ENCODE data around the gene FANCE. TPM values are rescaled to one million over a fixed set of nuclear protein-coding genes. Genes with fewer than 3 reads are reported as not detected.

The FANCE gene
- total RNA-seq, 3 donors from 2014 or later: 9.7 to 12.6 (median 10.8) TPM

DNA sequence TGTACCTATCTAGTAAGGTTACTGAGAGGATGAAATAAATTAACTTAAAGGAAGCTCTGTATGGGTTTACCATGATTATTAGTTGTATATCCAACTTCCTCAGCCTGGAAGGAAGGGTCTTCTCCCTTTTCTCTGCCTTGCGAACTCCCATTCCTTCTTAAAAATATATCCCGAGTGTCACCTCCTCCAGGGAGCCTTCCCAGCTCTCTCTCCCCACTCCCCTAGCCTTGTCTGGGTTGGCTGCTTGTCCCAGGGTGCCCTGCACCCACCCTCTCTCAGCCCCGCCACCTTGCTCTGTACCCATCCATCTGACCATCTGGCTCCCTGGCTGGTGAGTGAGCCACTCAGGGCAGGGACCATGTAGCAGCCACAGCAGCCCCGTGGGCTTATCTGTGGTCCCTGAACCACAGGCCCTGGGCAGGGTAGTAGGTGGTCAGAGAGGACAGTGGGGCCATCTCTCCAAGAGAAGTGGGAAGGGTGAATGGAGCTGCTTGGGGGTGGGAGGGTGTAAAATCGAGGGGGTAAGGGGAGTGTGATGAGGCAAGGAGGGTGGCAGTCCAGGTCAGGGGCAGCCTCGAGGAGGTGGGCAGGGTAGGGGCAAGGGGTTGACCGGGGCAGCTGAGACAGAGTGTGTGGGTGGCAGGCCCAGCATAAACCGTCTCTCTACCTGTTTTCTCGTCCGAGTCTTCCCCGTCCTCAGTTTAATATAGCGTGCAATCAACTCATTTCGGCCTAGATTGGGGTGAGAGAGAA, 31.9 kb downstream of the FANCE start:
- Histone ChIP-seq H3K27ac (peak overlapping the region; percentile 34 to 98), H3K9me3 (no peaks in the 10 kb centered on the region), H3K27me3 (no peaks in the 10 kb centered on the region), H3K4me1 (peaks cover 16 to 19% of the 10 kb centered on the region in 2 donors), H3K4me3 (no peak overlapping the region), H3K36me3 (no peaks in the 10 kb centered on the region)
- TF ChIP-seq POLR2AphosphoS5 (IDR thresholded peaks at IDR 0.05): no peak
- TF ChIP-seq, protein P1, sequence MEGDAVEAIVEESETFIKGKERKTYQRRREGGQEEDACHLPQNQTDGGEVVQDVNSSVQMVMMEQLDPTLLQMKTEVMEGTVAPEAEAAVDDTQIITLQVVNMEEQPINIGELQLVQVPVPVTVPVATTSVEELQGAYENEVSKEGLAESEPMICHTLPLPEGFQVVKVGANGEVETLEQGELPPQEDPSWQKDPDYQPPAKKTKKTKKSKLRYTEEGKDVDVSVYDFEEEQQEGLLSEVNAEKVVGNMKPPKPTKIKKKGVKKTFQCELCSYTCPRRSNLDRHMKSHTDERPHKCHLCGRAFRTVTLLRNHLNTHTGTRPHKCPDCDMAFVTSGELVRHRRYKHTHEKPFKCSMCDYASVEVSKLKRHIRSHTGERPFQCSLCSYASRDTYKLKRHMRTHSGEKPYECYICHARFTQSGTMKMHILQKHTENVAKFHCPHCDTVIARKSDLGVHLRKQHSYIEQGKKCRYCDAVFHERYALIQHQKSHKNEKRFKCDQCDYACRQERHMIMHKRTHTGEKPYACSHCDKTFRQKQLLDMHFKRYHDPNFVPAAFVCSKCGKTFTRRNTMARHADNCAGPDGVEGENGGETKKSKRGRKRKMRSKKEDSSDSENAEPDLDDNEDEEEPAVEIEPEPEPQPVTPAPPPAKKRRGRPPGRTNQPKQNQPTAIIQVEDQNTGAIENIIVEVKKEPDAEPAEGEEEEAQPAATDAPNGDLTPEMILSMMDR (IDR thresholded peaks at IDR 0.05): no peak
- TF ChIP-seq POLR2A (IDR thresholded peaks at IDR 0.05): no peak
- no peak for DNase-seq (ENCODE audit: low spot score in 2 of 2)
- intact Hi-C loops (cut with DNase I; ENCODE audit: low total_unique reads): no loop called here

DNA sequence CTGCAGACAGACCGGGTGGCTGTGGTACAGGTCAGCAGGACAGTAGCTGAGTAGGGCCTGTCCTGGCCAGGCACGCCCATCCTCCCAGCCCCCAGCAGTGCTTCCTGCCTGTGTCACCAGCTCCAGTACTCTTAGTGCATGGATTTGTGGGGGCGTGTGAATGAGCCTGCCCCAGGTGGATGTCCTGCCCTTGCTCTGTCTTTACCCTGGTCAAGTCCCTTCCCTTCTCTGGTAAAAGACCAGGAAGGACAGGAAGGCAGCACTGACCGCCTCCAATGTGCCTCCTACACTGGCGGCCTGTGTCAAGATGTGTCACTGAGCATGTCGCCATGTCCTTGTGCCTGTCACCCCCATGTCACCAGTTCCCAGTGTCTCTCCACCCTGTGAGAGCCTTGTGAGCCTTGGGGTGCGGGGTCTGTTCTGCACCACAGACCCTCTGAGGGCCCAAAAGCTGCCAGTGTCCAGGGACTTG, 32.8 kb downstream of the FANCE start:
- no peak for DNase-seq (ENCODE audit: low spot score in 2 of 2)

GRCh38 chr6:35485402-35485877, 33.3 kb downstream of the FANCE start:
- TF ChIP-seq POLR2A (IDR thresholded peaks at IDR 0.05) (peak; percentile 33), POLR2AphosphoS5 (IDR thresholded peaks at IDR 0.05) (no peak)
- H3K4me1 ChIP-seq: peaks cover 16 to 22% of the 10 kb centered on the region in 2 donors
- no peaks in the 10 kb centered on the region for H3K9me3 ChIP-seq
- intact Hi-C loops (cut with DNase I; ENCODE audit: low total_unique reads): no loop called here
- peak in 1 of 2 donors; percentile 65 for DNase-seq (ENCODE audit: low spot score in 2 of 2)
- no peaks in the 10 kb centered on the region for H3K27me3 ChIP-seq
- H3K36me3 ChIP-seq: no peaks in the 10 kb centered on the region
- H3K27ac ChIP-seq: peak overlapping the region; percentile 97 to 98
- H3K4me3 ChIP-seq: peak overlapping the region; percentile 7 to 63 (median 39)

More for the DNA sequence above, 32.8 kb downstream of the FANCE start:
- Histone ChIP-seq H3K9me3 (no peaks in the 10 kb centered on the region), H3K4me1 (peaks cover 16 to 19% of the 10 kb centered on the region in 2 donors), H3K27ac (peak overlapping the region; percentile 97 to 98), H3K27me3 (no peaks in the 10 kb centered on the region), H3K4me3 (peak overlapping the region in 1 of 3 donors; percentile 63), H3K36me3 (no peaks in the 10 kb centered on the region)
- TF ChIP-seq POLR2A (IDR thresholded peaks at IDR 0.05): no peak
- no peak for TF ChIP-seq POLR2AphosphoS5 (IDR thresholded peaks at IDR 0.05)
- TF ChIP-seq, protein P1 (IDR thresholded peaks at IDR 0.05): no peak
- intact Hi-C loops (cut with DNase I; ENCODE audit: low total_unique reads): no loop called here

DNA sequence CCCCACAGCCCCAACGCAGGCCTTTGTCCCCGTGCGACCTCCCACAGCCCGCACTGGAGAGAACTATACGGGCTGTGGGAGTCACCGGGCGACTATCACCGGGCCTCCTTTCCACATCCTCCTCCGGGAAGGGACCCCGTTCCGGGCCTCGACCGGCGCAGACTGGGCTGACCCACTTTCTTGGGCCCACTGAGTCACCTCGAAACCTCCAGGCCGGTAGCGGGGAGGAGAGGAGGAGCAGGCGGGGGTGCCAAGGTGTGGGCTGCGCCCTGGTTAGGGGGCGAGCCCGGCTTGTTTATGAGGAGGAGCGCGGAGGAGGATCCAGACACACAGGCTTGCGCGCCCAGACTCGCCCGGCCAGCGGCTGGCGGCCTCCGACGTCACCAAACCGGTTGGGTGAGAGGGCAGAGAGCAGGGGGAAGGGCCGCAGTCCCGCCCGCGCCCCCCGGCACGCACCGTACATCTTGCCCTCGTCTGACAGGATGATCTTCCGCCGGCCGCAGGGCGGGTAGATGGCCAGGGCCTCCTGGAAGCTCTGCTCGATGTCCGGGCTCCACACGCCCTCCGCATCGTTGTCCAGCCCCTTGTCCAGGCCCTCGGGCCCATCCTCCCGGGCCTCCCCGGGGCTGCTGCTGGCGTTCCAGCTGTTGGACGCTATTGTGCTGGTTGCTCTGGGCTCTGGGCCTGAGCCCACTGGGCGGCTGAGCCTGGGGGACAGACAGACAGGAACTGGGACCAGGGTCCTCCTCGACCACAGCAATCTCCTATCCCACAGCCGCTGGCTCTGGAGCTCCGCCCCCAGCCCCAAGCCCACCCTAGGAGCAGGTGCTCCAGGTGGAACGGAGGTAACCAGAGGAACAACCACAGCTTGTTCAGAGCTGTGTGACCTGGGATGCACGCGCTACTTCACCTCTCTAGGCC, 34.1 kb downstream of the FANCE start:
- Histone ChIP-seq H3K4me1 (peaks cover 17 to 26% of the 10 kb centered on the region in 2 donors), H3K4me3 (peak overlapping the region; percentile 7 to 63 (median 39)), H3K27me3 (no peaks in the 10 kb centered on the region), H3K36me3 (no peaks in the 10 kb centered on the region), H3K27ac (peak overlapping the region; percentile 97 to 98), H3K9me3 (no peaks in the 10 kb centered on the region)
- intact Hi-C loops (cut with DNase I; ENCODE audit: low total_unique reads): no loop called here
- TF ChIP-seq POLR2AphosphoS5 (IDR thresholded peaks at IDR 0.05) (peak; percentile 50 to 90 (median 57)), POLR2A (IDR thresholded peaks at IDR 0.05) (no peak)
- DNase-seq (ENCODE audit: low spot score in 2 of 2): peak; percentile 95

GRCh38 chr6:35487658-35488516, 35.7 kb downstream of the FANCE start:
- H3K4me3 ChIP-seq: peak overlapping the region in 1 of 3 donors; percentile 46
- no peaks in the 10 kb centered on the region for H3K9me3 ChIP-seq
- intact Hi-C loops (cut with DNase I; ENCODE audit: low total_unique reads): no loop called here
- no peak for TF ChIP-seq POLR2A (IDR thresholded peaks at IDR 0.05)
- TF ChIP-seq, protein P1 (IDR thresholded peaks at IDR 0.05): no peak
- TF ChIP-seq POLR2AphosphoS5 (IDR thresholded peaks at IDR 0.05): no peak
- peaks cover 33% of the 10 kb centered on the region in 2 donors for H3K4me1 ChIP-seq
- H3K36me3 ChIP-seq: no peaks in the 10 kb centered on the region
- H3K27me3 ChIP-seq: no peaks in the 10 kb centered on the region
- H3K27ac ChIP-seq: peak overlapping the region; percentile 94 to 98
- DNase-seq (ENCODE audit: low spot score in 2 of 2): peak; percentile 80 to 89
